ENCODE results near the gene DCLK3.

DNA sequence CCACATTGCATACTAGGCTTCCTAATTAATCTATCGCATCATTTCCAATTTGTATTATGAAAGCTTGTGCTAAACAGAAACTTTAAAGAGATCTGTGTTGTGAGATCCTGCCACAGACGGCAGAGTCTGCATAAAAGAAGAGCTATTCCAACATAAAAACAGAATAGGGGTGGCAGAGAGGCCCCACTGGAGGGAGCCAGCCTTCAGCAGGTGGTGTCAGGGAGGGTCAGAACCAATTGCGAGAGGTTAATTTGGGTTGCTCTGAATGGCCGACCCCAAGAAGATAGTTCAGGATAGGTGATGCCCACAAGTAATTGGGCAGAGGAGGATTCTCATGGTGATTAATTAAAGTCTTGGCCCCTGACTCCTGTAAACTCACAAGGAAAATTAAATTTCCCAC lies 74.8 kb downstream of the DCLK3 start:
- TF ChIP-seq, protein P1, sequence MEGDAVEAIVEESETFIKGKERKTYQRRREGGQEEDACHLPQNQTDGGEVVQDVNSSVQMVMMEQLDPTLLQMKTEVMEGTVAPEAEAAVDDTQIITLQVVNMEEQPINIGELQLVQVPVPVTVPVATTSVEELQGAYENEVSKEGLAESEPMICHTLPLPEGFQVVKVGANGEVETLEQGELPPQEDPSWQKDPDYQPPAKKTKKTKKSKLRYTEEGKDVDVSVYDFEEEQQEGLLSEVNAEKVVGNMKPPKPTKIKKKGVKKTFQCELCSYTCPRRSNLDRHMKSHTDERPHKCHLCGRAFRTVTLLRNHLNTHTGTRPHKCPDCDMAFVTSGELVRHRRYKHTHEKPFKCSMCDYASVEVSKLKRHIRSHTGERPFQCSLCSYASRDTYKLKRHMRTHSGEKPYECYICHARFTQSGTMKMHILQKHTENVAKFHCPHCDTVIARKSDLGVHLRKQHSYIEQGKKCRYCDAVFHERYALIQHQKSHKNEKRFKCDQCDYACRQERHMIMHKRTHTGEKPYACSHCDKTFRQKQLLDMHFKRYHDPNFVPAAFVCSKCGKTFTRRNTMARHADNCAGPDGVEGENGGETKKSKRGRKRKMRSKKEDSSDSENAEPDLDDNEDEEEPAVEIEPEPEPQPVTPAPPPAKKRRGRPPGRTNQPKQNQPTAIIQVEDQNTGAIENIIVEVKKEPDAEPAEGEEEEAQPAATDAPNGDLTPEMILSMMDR (optimal IDR thresholded peaks at IDR 0.05 in 1 of 3, IDR thresholded peaks at IDR 0.05 in 1 of 3, conservative IDR thresholded peaks at IDR 0.05 in 1 of 3; ENCODE audit: extremely low read depth in 1 of 3, insufficient read depth in 2 of 3, low read length in 3 of 3): no peak
- no peak for TF ChIP-seq EZH2 (IDR thresholded peaks at IDR 0.05; ENCODE audit: low read length)

All from keratinocyte (primary cell).